Islet precursor cell (in vitro differentiated cells): ENCODE measurements around the gene PC.

Source experiments
- DNase-seq: peaks from one replicate; pipeline ENCODE4 v3.0.0-alpha.2; 2018

Gene PC

DNA sequence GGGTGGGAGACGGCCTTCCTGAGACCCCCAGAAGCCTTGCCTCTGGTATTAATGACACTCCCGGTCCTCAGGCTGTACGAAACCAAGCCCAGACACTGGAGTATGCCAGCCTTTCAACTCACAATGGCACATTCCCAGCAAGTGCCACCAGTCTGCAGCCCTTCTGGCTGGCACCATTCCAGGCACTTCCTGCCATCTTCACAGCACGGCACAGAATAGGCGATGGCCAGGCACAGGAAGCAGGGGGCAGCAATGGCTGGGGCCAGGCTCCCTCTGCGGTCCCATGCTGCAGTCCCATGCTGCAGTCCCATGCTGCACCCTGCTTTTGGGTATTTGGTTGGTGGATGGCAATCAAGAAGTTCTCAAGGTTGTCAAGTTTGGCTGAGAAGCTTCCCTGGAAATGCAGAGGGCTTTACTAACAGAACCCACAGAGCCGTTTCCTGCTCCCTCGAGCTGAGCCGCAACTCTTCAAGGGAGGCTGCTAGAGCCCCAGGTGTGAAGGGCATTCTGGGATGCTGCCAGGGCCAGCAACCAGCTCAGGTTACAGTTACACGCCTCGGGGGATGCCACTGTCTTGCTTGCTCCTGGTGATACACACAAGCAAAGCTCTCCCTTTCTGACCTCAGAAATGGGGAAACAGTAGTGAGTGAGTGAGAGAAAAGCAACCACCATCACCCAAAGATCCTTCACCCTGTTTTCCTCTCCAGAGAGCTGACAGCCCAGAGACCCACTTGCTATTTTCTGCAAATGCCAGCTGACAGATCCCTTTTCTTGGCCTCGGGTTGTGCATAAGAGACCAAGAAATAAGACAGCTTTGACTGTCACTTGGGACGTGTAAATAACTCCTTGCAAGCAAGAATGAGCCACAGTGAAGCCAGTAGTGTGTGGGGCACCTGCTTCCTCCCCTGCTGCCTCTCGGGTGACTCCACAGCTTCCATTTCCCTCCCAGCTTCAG lies 77.4 kb downstream of the PC start:
- no peak for DNase-seq

DNA sequence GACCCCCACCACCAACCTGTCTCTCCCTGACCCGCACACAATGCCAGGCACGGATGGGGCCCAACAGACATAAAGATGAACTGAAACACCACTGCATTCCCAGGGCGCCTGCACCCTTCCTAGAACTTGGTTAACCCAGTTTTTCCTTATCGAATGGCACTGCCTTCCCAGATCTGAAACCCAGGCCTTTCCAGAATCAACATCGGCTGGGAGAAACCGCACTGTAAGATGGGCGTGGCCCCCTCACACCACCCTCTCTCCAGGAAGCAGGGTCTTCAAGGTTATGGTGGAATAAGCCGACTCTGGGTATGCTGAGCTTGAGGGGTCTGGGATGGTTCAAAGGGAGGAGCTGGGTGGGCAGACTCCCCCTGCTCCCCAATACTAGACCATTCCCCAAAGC lies 78.2 kb downstream of the PC start:
- DNase-seq = no peak

DNA sequence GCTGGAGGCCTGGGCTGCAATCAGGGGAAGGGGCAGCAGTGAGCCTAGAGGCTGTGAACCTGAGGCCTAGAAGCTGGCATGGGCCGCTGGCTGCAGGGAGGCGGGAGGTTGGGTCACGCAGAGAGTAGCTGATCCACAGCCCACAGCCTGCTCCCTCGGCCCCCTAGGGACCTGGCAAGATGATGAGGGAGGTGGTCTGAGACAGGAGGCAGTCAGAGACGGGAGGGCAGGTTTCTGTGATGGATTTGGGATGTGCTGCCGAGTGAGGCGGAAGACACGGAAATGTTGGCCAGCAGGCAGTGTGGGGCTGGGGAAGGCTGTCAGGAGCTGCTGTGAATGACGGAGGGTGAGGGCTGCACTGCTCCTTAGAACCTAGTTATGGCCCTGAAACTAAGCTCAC lies 78.6 kb downstream of the PC start:
- DNase-seq = no peak

DNA sequence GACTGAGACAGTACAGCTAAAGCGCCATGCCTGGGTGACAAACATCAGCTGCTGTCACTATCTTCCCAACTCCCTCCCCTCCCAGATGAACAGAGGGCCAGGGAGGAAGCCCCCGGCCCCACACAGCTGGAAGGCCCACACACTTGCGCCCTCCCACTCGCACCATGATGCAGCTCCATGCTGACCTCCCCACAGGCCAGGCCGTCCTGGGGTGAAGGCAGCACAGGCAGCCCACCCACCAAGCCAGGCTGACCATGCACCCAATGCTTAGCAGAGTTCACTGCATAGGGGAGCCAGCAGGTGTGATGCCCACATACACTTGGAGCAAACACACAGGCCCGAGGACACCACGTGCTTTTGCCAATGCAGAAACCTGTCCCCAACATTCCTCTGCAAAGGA lies 79.2 kb downstream of the PC start:
- no peak for DNase-seq

DNA sequence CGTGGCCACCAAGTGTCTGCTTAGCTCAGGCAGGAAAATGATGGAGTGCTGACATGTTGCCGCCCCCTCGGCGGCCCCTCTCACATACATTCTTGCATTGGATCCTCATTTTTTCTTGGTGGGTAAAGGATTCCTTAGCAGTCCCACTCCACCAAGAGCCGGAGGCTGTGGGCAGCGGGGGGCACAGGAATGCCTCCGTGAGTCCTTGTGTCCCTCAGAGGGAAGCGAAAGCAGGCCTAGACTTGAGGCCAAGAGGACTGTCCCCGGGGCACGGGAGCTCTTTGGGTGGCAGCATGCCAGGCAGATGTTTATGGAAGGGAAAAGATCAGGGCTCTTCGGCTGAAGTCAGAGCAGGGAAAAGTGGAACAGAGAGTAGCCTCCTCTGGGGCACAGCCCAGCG lies 79.7 kb downstream of the PC start:
- DNase-seq = no peak

DNA sequence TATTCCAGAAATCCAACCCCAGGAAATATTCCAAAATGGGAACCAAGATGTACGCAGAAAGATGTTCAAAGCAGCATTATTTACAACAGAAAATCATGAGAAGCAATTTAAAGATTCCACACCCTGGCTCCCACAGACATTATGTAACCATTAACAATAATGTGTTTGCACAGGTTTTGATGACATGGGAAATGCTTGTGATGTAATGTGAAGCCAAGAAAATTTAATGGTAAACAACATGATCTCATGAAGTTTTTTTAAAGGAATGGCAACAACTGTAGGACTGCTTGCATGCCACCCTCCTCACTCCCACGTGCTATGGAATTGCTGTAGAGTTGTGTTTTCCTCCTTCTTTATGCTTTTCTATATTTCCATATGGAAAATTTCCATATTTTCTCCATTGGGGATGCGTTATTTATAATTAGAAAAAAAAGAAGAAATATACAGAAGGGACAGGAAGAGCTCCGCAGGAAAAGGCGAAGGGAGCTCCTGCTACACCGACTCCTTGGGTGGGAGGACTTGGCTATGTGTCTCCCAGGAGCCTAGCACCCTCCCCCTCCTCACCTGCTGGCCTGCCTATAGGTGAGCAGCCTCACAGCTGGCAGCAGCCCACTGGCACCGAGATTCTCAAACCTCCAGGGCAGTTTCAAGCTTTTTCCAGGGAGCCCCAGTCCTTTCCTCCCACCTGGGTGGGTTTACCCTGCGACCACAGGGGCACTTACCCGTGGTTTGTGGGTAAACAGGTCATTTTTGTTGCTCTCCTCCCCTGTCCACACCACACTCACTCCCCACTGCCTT lies 80.4 kb downstream of the PC start:
- no peak for DNase-seq

DNA sequence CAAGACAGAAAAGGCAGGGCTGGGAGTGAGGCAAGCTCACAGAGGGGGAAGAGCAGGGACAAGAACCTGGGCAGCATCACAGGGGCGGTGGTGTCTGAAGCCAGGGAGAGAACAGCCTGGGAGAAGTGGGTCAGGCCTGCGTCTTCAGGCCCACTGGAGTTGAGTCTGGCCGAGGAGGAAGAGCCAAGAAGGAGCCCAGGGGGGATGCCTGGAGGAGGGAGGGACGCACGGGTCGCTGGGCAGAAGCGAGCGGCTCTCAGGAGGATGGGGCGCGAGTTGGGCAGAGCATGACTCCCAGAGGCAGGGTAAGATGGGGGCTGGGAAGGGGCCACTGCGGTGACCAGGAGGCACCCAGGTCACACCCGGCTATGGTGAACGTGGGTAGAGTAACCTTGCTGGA lies 82.8 kb downstream of the PC start:
- no peak for DNase-seq

DNA sequence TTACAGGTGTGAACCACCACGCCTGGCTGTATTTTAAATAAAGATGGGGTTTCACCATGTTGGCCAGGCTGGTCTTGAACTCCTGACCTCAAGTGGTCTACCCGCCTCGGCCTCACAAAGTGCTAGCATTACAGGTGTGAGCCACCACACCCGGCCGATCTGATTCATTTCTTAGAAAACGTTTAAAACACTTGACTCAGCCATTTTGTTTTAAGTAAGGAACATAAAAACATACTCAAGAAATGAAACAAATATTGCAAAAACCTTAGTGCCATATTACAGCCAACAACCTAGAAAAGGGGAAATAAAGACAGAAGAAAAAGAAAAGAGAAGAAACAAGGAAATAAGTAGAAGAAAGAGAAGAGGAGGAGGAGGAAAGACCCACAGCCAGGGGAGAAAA lies 84.0 kb downstream of the PC start:
- no peak for DNase-seq

DNA sequence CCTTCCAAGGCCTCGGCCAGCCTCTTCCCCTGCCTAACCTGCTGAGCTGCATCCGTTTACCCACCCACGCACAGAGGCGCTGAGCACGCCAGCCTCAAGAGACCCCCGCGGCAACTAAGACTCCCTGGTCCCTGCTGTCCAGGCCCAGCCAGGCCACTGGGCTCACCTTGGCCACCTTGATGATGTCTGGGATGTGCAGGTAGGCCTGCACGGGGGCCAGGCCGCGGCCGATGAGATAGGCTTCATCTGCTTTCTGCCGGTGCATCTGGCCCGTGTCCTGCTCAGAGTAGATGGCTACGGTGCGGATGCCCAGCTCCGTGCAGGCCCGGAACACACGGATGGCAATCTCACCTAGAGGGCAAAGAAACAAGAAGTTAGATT lies 86.7 kb downstream of the PC start:
- no peak for DNase-seq

DNA sequence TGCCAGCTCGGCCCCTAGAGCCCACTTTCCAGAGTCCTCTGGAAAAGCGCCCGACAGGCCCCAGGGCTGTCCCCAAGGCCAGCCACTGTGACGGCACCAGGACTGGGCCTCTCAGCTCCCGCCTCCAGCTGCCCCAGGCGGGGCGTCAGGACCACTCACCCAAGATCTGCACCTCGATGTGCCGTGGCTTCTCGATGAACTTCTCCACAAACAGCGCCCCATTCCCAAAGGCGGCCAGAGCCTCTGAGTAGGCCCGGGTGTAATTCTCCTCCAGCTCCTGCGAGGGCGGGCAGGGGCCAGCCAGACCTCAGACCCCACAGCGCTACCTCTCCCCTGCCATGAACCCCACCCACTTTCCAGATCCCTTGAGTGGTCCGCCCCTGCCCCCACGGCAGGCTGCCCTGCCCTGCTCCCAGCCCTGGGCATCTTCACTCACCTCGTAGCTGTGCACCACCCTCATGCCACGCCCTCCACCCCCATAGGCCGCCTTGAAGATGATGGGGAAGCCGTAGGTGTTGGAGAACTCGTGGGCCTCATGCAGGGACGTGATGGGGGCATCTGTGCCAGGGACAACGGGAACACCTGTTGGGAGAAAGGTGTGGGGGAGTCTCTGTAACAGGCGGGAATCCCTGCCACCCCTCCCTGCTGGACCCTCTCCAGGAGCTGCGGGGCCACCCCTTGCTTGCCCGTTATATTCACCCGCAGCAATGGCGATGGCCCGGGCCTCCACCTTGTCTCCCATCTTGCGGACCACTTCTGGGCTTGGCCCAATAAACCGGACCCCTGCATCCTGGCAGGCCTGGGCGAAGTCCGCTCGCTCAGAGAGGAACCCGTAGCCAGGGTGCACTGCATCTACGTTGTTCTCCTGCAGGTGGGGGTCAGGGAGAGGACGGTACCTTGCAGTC lies 87.3 kb downstream of the PC start:
- DNase-seq = no peak

DNA sequence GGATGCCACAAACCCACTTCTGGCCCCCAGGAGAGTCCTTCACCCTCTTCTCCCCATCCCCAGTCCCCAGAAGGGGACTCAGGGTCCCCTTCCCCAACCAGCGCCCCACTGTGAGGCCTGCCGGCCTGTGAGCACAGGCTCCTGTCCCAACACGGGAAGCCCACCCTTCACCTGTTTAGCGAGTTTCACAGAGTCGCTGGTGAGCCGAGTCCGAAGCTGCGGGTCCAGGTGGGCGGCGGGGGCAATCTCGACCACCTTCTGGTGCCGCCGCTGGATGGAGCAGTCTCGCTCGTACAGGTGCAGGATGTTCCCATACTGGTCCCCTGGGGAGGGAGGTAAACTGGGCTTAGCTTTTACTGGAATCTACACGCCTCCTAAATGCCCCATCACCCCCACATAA lies 88.1 kb downstream of the PC start:
- DNase-seq = no peak

DNA sequence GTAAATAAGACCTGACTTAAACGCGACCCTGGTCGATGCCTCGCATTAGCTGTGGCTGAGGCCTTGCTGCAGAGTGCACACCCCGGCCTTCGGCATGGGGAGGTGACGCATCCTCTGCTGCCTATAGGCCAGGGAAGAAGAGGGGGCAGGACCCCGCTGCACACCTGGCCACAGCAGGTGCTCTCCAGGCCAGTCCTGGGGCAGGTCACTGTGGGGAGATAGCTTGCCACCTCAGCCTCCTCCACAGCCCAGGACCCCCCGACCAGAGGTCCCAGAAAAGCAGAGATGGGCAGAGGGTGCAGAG lies 88.7 kb downstream of the PC start:
- no peak for DNase-seq

DNA sequence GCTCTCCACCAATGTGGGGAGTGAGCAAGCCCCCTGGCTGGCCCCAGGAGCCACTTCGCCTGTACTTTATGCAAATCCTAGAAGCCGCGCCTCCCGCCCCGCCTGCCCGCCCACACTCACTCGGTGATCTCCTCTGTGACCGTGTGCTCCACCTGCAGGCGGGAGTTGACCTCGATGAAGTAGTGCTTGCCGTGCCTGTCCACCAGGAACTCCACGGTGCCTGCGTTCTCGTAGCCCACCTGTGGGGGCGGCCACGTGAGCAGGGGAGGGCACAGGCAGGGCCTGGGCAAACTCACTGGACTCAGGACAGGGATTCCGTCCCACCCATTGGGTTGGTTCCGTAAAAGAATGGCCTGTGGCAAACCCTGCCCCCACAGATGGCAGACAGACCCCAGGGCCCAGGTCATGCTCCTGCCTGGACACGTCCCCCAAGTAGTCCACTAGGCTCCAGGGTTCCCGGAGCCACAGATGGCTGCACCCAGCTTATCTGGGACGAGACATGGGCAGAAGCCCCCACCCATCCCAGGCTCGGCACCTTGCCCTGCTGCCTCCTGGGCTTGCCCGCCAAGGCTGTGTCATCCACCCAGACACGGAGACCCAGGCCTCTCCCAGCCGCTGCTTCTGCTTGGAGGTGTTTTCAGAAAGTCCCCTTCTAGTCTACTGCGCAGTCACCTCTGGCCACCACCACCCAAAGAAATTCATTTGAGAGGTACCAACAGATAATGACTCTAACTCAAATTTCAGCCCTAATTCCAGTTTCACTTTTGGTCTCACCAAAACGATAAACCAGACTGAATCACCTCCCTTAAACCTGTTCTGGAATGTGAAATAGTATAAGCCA lies 89.2 kb downstream of the PC start:
- peak; percentile 94 for DNase-seq

DNA sequence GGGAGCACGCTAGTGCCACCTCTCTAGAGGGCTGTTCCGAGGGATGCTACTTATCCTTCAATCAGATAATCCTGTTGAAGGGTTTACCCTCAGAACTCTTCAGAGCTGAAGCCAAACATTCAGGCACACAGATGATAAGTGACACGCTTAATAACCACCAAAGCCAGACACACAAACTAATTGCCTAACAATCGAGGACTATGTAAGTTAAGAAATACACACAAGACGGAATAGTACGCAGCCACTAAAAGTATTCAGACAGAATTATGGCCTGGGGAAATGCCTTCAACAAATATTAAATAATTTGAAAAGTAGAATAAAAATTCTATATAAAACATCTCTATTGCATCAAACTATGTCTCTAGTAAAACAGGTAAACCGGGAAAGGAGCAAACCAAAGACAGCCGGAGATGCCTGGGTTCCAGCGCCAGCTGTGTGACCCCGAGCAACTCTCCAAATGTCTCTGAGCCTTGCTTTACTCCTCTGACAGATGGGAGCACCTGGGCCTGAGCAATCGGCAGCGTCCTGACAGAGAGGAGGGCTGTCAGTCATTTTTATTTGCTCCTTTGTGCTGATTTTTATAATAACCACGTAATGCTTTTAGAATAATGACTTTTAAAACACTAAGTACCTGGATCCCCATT lies 90.0 kb downstream of the PC start:
- DNase-seq = no peak

DNA sequence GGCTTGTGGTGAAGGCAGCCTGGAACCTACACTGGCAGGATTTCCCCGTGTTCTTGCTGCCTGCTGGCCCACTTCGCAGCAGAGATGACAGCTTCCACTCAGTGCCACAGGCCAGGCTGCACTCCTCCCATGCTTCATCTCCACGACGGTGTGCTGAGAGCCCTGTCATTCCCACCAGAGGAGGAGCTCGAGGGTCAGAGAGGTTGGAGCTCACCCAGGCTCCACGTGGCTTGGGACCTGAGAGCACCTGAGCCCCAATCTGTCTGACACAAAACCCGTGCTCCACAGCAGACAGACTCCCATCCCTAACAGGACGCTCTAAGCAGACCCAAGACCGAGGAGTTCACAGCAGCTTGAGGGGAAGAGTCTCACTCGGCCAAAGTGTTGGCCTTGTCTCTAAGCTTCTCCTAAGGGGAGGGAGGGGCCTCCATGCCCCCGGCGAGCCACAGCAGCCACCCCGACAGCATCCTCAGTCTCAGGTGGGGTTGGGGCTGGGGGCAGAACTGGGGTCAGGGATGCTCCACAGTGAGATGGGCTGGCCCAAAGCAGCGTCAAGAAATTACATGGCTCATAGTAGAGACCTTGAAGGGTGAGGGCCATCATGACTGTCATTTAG lies 90.7 kb downstream of the PC start:
- no peak for DNase-seq

DNA sequence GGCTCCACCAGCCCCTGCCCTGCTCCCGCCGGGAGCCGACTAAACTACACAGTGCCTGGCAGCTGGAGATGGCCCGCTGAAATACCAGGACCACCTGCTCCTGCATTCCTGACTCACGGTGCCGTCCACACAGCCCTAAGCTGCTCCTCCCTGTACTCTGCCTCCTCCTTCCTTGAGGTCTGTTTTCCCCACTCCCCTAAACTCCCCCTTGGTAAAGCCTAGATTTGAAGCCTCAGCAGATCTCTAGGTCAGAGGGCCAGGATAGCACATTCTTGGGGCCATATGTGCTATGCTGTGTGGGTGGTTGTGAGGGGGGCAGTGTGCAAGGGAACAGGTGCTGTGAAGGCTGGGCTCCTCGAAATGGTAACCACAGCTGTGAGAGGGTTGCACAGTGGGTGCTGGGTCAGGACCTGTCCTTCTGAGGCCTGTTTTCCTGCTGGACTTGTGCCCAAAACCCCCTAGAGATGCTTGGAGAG lies 91.6 kb downstream of the PC start:
- no peak for DNase-seq

DNA sequence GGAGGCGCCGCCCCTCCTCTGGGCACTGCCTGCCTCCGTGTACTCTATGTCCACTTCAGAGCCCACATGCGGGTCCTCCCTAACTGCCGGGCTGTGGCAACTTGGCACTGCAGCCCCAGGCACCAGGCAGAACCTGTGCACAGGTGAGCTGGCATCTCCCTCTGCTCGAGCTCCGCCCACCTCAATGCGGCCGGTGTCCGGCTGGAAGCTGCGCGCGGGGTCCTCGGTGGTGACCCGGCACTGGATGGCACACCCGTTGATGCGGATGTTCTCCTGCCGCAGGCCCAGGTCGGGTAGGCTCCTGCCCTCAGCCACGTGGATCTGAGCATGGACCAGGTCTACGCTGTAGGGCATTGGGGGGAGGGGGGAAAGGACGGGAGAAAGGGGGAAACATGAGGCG lies 92.2 kb downstream of the PC start:
- no peak for DNase-seq

DNA sequence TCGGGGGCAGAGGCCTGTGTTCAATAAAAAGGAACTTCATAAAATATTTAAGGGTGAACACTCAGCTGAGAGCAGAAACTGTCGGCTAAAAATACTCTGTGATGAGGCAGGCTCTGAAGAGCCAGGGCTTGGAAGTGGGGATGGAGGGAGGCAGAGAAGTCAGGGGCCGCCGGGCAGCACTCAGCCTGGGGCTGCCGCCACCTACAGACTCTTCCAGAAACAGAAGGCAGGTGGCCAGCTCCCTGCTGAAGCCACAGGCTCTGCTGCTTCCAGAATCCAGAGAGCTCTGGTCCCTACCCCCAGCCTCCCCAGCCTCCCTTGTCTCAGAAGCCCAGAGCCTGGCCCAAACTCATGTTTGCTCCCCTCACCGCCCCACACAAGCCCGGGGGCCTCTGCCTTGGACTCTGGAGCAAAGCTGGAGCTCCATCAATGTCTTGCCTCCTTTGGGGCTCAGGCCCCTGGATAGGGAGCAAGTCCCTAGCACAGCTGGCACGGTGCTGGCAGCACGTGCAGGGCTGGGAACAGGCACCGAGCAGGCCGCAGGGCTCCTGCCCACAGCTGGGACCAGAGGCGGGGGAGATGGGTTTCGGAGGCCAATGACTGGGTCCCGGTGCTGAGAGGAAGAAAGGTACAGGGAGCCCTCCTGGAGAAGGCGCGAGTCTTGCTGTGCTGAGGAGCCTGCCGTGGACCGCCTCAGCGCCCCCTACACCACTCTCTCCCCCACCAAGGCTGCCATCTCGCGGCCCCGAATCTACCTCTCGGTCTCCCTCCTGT lies 93.1 kb downstream of the PC start:
- no peak for DNase-seq

DNA sequence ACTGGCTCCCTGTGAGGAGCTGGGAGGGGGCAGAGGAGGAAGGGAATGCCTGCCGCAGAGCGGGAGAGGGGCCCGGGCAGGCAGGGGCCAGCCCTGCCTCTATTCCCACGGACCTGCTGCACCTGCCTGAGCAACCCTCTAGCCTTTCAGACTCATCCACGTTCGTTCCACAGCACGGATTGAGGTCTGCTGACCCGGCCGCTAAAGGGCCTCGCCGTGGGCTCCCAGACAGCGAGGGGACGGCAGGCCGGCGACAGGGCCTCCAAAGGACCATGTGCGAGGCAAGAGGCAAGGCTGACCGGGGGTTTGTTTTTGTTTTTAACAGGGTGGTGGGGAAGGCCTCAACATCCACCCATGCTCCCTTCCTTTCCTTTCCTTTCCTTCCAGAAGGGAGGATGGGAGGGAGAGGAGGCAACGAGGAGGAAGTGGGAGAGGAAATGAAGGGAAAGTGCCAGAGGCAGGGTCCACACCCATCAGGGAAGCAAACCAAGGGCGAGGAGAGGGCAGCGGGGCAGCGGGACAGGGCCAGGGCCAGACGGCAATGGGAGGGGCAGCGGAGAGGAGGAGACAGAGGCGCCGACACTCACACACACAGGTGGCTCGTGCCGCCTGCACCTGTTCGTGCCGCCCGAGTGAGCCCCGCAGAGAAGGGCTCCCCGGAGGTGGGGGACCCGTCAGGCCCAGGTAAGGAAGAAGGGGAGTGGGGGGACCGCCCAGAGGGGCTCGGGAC lies 93.8 kb downstream of the PC start:
- DNase-seq = no peak
